SJCRH30 (cell line): Measurements from ENCODE around the gene EID2. TPM values are rescaled to one million over a fixed set of nuclear protein-coding genes. Genes with fewer than 3 reads are reported as not detected.

ENCODE experiments used
- DNase-seq, 2 experiments: peaks; one replicate each; pipeline ENCODE4 v3.0.0-alpha.2; 2015 to 2020
- H3K27ac ChIP-seq: fragments of 250-450 bp; sonication (Bioruptor Pico); 2 replicates; pipeline ENCODE4 v1.5.1; 2020; ENCODE audit warnings: mild to moderate bottlenecking, moderate library complexity
- H3K27me3 ChIP-seq: fragments of 250-450 bp; sonication (Bioruptor Pico); 2 replicates; pipeline ENCODE4 v1.5.1; 2020; ENCODE audit warnings: mild to moderate bottlenecking, moderate library complexity
- H3K36me3 ChIP-seq: fragments of 250-450 bp; sonication (Bioruptor Pico); 2 replicates; pipeline ENCODE4 v1.5.1; 2020; ENCODE audit warnings: mild to moderate bottlenecking, moderate library complexity
- H3K4me1 ChIP-seq: fragments of 250-450 bp; sonication (Bioruptor Pico); 2 replicates; pipeline ENCODE4 v1.5.1; 2020; ENCODE audit warnings: mild to moderate bottlenecking, moderate library complexity
- H3K4me3 ChIP-seq: fragments of 250-450 bp; sonication (Bioruptor Pico); 2 replicates; pipeline ENCODE4 v1.5.1; 2020; ENCODE audit warnings: mild to moderate bottlenecking, moderate library complexity
- H3K9me3 ChIP-seq: fragments of 250-450 bp; sonication (Bioruptor Pico); replicated peaks from 2 replicates; pipeline ENCODE4 v1.5.1; 2020; ENCODE audit warnings: mild to moderate bottlenecking, moderate library complexity
- total RNA-seq: library from RNA; depleted of rRNA; stranded (reverse); fragments of >200 nt; shearing (Covaris generic); gene quantifications from 2 replicates; pipeline ENCODE4 v1.2.3, GENCODE V29; 2014

The EID2 gene
- total RNA-seq, 1 experiment from 2014 or later = 35.8 TPM

GRCh38 chr19:39502640-39503417 is 37.1 kb downstream of the EID2 start:
- Histone ChIP-seq H3K27me3 (peaks cover 26% of the 10 kb centered on the region), H3K4me1 (peaks cover 7% of the 10 kb centered on the region; the same call in 1 of the 2 replicates), H3K9me3 (no peaks in the 10 kb centered on the region), H3K27ac (no peak overlapping the region), H3K4me3 (no peak overlapping the region), H3K36me3 (no peaks in the 10 kb centered on the region)
- DNase-seq = no peak

- Histone ChIP-seq H3K27me3 (peaks cover 22% of the 10 kb centered on the region), H3K9me3 (no peaks in the 10 kb centered on the region), H3K36me3 (no peaks in the 10 kb centered on the region), H3K27ac (no peak overlapping the region), H3K4me3 (no peak overlapping the region), H3K4me1 (peaks cover 3% of the 10 kb centered on the region; the same call in 1 of the 2 replicates)
- no peak for DNase-seq
Measured at GRCh38 chr19:39501340-39501739, 38.6 kb downstream of the EID2 start.

- Histone ChIP-seq H3K27ac (no peak overlapping the region), H3K36me3 (no peaks in the 10 kb centered on the region), H3K27me3 (peaks cover 15% of the 10 kb centered on the region), H3K4me1 (peaks cover 3% of the 10 kb centered on the region; the same call in 1 of the 2 replicates), H3K9me3 (no peaks in the 10 kb centered on the region), H3K4me3 (no peak overlapping the region)
- DNase-seq = no peak
Measured at GRCh38 chr19:39500543-39500942, 39.4 kb downstream of the EID2 start.

- no peak overlapping the region for H3K4me3 ChIP-seq
- peaks cover 3% of the 10 kb centered on the region; the same call in 1 of the 2 replicates for H3K4me1 ChIP-seq
- H3K36me3 ChIP-seq = no peaks in the 10 kb centered on the region
- no peak overlapping the region for H3K27ac ChIP-seq
- H3K9me3 ChIP-seq = no peaks in the 10 kb centered on the region
- no peak for DNase-seq
- H3K27me3 ChIP-seq = peaks cover 10% of the 10 kb centered on the region
Measured at GRCh38 chr19:39499932-39500331, 40.0 kb downstream of the EID2 start.

- Histone ChIP-seq H3K27ac (no peak within 1 kb of the TSS), H3K27me3 (peaks cover 10% of the 10 kb centered on the region)
Measured at GRCh38 chr19:39498798-39499642, 40.9 kb downstream of the EID2 start, which contains the start of gene DLL3. Gene DLL3, plus strand, starts transcription at chr19:39498947. Its CDS starts 28 bp downstream, at chr19:39498975.

GRCh38 chr19:39497996-39498797 is 41.8 kb downstream of the EID2 start:
- H3K27ac ChIP-seq = no peak overlapping the region
- H3K36me3 ChIP-seq = no peaks in the 10 kb centered on the region
- DNase-seq = peak; percentile 84 to 85
- no peaks in the 10 kb centered on the region for H3K9me3 ChIP-seq
- peaks cover 3% of the 10 kb centered on the region; the same call in 1 of the 2 replicates for H3K4me1 ChIP-seq
- peak overlapping the region; percentile 36 for H3K4me3 ChIP-seq
- H3K27me3 ChIP-seq = peaks cover 10% of the 10 kb centered on the region

More at GRCh38 chr19:39498798-39499642, 40.9 kb downstream of the EID2 start, which contains the start of gene DLL3:
- H3K4me3 ChIP-seq = peak within 1 kb of the TSS; percentile 36
- no peaks in the 10 kb centered on the region for H3K9me3 ChIP-seq
- peaks cover 3% of the 10 kb centered on the region; the same call in 1 of the 2 replicates for H3K4me1 ChIP-seq
- DNase-seq = peak; percentile 60 to 68
- no peaks in the 10 kb centered on the region for H3K36me3 ChIP-seq

GRCh38 chr19:39497701-39497995 is 42.3 kb downstream of the EID2 start:
- Histone ChIP-seq H3K4me3 (peak overlapping the region; percentile 36), H3K27me3 (peaks cover 10% of the 10 kb centered on the region)

GRCh38 chr19:39496063-39496462 is 43.9 kb downstream of the EID2 start:
- DNase-seq = no peak
- H3K9me3 ChIP-seq = no peaks in the 10 kb centered on the region

More at GRCh38 chr19:39497701-39497995, 42.3 kb downstream of the EID2 start:
- Histone ChIP-seq H3K9me3 (no peaks in the 10 kb centered on the region), H3K27ac (no peak overlapping the region), H3K4me1 (peaks cover 3% of the 10 kb centered on the region; the same call in 1 of the 2 replicates), H3K36me3 (no peaks in the 10 kb centered on the region)
- DNase-seq = no peak

GRCh38 chr19:39494661-39495060 is 45.3 kb downstream of the EID2 start:
- H3K27ac ChIP-seq = no peak overlapping the region
- H3K27me3 ChIP-seq = peaks cover 9% of the 10 kb centered on the region
- no peak overlapping the region for H3K4me3 ChIP-seq
- no peaks in the 10 kb centered on the region for H3K9me3 ChIP-seq
- H3K4me1 ChIP-seq = peaks cover 3% of the 10 kb centered on the region; the same call in 1 of the 2 replicates
- H3K36me3 ChIP-seq = peaks cover 11% of the 10 kb centered on the region
- no peak for DNase-seq

More at GRCh38 chr19:39496063-39496462, 43.9 kb downstream of the EID2 start:
- no peaks in the 10 kb centered on the region for H3K36me3 ChIP-seq
- peaks cover 10% of the 10 kb centered on the region for H3K27me3 ChIP-seq
- H3K4me3 ChIP-seq = no peak overlapping the region
- peaks cover 3% of the 10 kb centered on the region; the same call in 1 of the 2 replicates for H3K4me1 ChIP-seq
- H3K27ac ChIP-seq = no peak overlapping the region

GRCh38 chr19:39492788-39493187 is 47.2 kb downstream of the EID2 start:
- Histone ChIP-seq H3K9me3 (no peaks in the 10 kb centered on the region), H3K27me3 (no peaks in the 10 kb centered on the region), H3K4me1 (no peaks in the 10 kb centered on the region), H3K36me3 (peaks cover 30% of the 10 kb centered on the region), H3K27ac (no peak overlapping the region), H3K4me3 (no peak overlapping the region)
- DNase-seq = no peak

GRCh38 chr19:39492225-39492624 is 47.7 kb downstream of the EID2 start:
- no peaks in the 10 kb centered on the region for H3K4me1 ChIP-seq
- H3K4me3 ChIP-seq = no peak overlapping the region
- peaks cover 35% of the 10 kb centered on the region for H3K36me3 ChIP-seq
- no peak overlapping the region for H3K27ac ChIP-seq
- H3K9me3 ChIP-seq = no peaks in the 10 kb centered on the region
- no peaks in the 10 kb centered on the region for H3K27me3 ChIP-seq
- no peak for DNase-seq

GRCh38 chr19:39489756-39490155 is 50.2 kb downstream of the EID2 start:
- Histone ChIP-seq H3K27ac (no peak overlapping the region), H3K36me3 (peaks cover 52% of the 10 kb centered on the region), H3K27me3 (no peaks in the 10 kb centered on the region), H3K9me3 (no peaks in the 10 kb centered on the region), H3K4me3 (no peak overlapping the region), H3K4me1 (no peaks in the 10 kb centered on the region)
- DNase-seq = no peak
